Measurements from ENCODE around the gene LLGL2.

DNA sequence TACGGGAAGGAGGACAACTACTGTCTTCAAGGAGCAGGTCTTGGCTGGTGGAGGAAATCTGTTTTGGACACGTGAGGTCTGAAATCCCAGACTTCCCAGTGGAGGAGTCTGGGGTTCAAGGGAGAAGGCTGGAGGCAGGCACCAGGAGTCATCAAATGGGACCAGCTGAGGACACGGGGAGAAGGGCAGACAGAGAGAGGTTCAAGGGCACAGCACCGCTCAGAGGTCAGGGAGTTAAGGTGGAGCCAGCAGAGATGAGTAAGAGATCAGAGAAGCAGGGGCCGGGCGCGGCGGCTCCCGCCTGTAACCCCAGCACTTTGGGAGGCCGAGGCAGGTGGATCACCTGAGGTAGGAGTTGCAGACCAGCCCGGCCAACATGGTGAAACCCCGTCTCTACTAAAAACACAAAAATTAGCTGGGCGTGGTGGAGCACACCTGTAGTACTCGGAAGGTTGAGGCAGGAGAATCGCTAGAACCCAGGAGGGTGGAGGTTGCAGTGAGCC, 97.3 kb downstream of the LLGL2 start:
- TF ChIP-seq, protein P1, sequence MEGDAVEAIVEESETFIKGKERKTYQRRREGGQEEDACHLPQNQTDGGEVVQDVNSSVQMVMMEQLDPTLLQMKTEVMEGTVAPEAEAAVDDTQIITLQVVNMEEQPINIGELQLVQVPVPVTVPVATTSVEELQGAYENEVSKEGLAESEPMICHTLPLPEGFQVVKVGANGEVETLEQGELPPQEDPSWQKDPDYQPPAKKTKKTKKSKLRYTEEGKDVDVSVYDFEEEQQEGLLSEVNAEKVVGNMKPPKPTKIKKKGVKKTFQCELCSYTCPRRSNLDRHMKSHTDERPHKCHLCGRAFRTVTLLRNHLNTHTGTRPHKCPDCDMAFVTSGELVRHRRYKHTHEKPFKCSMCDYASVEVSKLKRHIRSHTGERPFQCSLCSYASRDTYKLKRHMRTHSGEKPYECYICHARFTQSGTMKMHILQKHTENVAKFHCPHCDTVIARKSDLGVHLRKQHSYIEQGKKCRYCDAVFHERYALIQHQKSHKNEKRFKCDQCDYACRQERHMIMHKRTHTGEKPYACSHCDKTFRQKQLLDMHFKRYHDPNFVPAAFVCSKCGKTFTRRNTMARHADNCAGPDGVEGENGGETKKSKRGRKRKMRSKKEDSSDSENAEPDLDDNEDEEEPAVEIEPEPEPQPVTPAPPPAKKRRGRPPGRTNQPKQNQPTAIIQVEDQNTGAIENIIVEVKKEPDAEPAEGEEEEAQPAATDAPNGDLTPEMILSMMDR (conservative IDR thresholded peaks at IDR 0.05), result no peak
- TF ChIP-seq ZFX (IDR thresholded peaks at IDR 0.05), result no peak
